OCI-LY7 (cell line): ENCODE results near the gene CLSTN1.

Source experiments
- CTCF ChIP-seq: fragments of 200-600 bp; sonication (generic); conservative IDR thresholded peaks from 2 replicates; pipeline ENCODE4 v1.5.1; 2014; ENCODE audit warnings: mild to moderate bottlenecking, antibody characterized with exemption, low read length, moderate library complexity, mixed read lengths
- EZH2phosphoT487 ChIP-seq: fragments of 200-600 bp; sonication (generic); IDR thresholded peaks from 2 replicates; pipeline ENCODE4 v1.6.1; 2018; ENCODE audit warnings: low read depth, borderline replicate concordance, mild to moderate bottlenecking, mixed run types, antibody characterized with exemption, low read length, moderate library complexity, mixed read lengths

- TF ChIP-seq CTCF (peak; percentile 84), EZH2phosphoT487 (no peak)
Observed at GRCh38 chr1:9724706-9725476, 98.9 kb downstream of the CLSTN1 start.
